Erythroblast (primary cell): ENCODE data around the gene CRTC2.

ENCODE experiments used
- GATA1 ChIP-seq: IDR thresholded peaks from 2 replicates; pipeline ENCODE4 v1.6.1; 2011; ENCODE audit warnings: low read depth, mild to moderate bottlenecking, control low read depth, low read length, moderate library complexity
- POLR2A ChIP-seq: IDR thresholded peaks from 2 replicates; pipeline ENCODE4 v1.6.1; 2011; ENCODE audit warnings: mild to moderate bottlenecking, low read length

- TF ChIP-seq POLR2A = no peak
- TF ChIP-seq GATA1 = no peak
Observed at GRCh38 chr1:153973525-153973924, 15.1 kb upstream of the CRTC2 start.
